Measurements from ENCODE around the gene MNT. TPM values are rescaled to one million over a fixed set of nuclear protein-coding genes. Genes with fewer than 3 reads are reported as not detected.

The MNT gene
- total RNA-seq, 1 experiment from 2014 or later: 24.4 TPM

- CTCF ChIA-PET: interaction anchor here (1.1 to 1.2 kb wide), 2 partner anchors 37 to 39 kb away, joined by 3 read pairs; no protein-coding TSS in a partner anchor
These were observed 22.0 kb downstream of the MNT start for GRCh38 chr17:2378905-2379304.

GRCh38 chr17:2377659-2378058, 23.2 kb downstream of the MNT start:
- H3K9me3 ChIP-seq: no peaks in the 10 kb centered on the region
- H3K4me1 ChIP-seq: no peaks in the 10 kb centered on the region
- no peaks in the 10 kb centered on the region for H3K27me3 ChIP-seq (replicated peaks; ENCODE audit: control insufficient read depth, insufficient read depth, low read length)
- Mint-ChIP-seq H3K27me3 (ENCODE audit: insufficient read depth, unreplicated experiment) (no peaks in the 10 kb centered on the region), H3K36me3 (ENCODE audit: insufficient read depth, unreplicated experiment) (peaks cover 59% of the 10 kb centered on the region), H3K27ac (ENCODE audit: unreplicated experiment) (no peak overlapping the region), H3K4me1 (ENCODE audit: low read depth, unreplicated experiment) (no peaks in the 10 kb centered on the region), H3K9me3 (ENCODE audit: unreplicated experiment) (no peaks in the 10 kb centered on the region), H3K4me3 (ENCODE audit: unreplicated experiment) (no peak overlapping the region)
- ChIA-PET CTCF (interaction anchor here (0.7 kb wide), 1 partner anchor 39 kb away, joined by 4 read pairs; no protein-coding TSS in a partner anchor), POLR2A (no interaction called here)
- BruUV-seq (replicated peaks): no TSS peak
- intact Hi-C loops (cut with micrococcal nuclease; ENCODE audit: unreplicated experiment): no loop called here
- H3K4me3 ChIP-seq (ENCODE audit: low read depth, low read length): no peak overlapping the region
- TF ChIP-seq, protein P1, sequence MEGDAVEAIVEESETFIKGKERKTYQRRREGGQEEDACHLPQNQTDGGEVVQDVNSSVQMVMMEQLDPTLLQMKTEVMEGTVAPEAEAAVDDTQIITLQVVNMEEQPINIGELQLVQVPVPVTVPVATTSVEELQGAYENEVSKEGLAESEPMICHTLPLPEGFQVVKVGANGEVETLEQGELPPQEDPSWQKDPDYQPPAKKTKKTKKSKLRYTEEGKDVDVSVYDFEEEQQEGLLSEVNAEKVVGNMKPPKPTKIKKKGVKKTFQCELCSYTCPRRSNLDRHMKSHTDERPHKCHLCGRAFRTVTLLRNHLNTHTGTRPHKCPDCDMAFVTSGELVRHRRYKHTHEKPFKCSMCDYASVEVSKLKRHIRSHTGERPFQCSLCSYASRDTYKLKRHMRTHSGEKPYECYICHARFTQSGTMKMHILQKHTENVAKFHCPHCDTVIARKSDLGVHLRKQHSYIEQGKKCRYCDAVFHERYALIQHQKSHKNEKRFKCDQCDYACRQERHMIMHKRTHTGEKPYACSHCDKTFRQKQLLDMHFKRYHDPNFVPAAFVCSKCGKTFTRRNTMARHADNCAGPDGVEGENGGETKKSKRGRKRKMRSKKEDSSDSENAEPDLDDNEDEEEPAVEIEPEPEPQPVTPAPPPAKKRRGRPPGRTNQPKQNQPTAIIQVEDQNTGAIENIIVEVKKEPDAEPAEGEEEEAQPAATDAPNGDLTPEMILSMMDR (IDR thresholded peaks at IDR 0.05; ENCODE audit: insufficient read depth in 1 of 2, low read depth in 1 of 2, low read length in 1 of 2, severe bottlenecking in 1 of 2, unreplicated experiment in 1 of 2): no peak
- no peaks in the 10 kb centered on the region; the same call in 1 of the 2 replicates for H3K36me3 ChIP-seq (ENCODE audit: control insufficient read depth, insufficient read depth, low read length)
- no peak for DNase-seq

More at GRCh38 chr17:2378905-2379304, 22.0 kb downstream of the MNT start:
- POLR2A ChIA-PET: interaction anchor here (0.5 kb wide), 1 partner anchor 36 kb away, joined by 4 read pairs; no protein-coding TSS in a partner anchor
- intact Hi-C loops (cut with micrococcal nuclease; ENCODE audit: unreplicated experiment): no loop called here
- H3K36me3 ChIP-seq (ENCODE audit: control insufficient read depth, insufficient read depth, low read length): no peaks in the 10 kb centered on the region; the same call in 1 of the 2 replicates
- no peak for DNase-seq
- Mint-ChIP-seq H3K27ac (ENCODE audit: unreplicated experiment) (no peak overlapping the region), H3K36me3 (ENCODE audit: insufficient read depth, unreplicated experiment) (peaks cover 57% of the 10 kb centered on the region), H3K4me3 (ENCODE audit: unreplicated experiment) (no peak overlapping the region), H3K9me3 (ENCODE audit: unreplicated experiment) (no peaks in the 10 kb centered on the region), H3K27me3 (ENCODE audit: insufficient read depth, unreplicated experiment) (no peaks in the 10 kb centered on the region), H3K4me1 (ENCODE audit: low read depth, unreplicated experiment) (no peaks in the 10 kb centered on the region)
- TF ChIP-seq, protein P1 (IDR thresholded peaks at IDR 0.05; ENCODE audit: insufficient read depth in 1 of 2, low read depth in 1 of 2, low read length in 1 of 2, severe bottlenecking in 1 of 2, unreplicated experiment in 1 of 2): no peak
- no TSS peak for BruUV-seq (replicated peaks)
- no peaks in the 10 kb centered on the region for H3K27me3 ChIP-seq (replicated peaks; ENCODE audit: control insufficient read depth, insufficient read depth, low read length)
- no peak overlapping the region for H3K4me3 ChIP-seq (ENCODE audit: low read depth, low read length)
- H3K9me3 ChIP-seq: no peaks in the 10 kb centered on the region
- H3K4me1 ChIP-seq: no peaks in the 10 kb centered on the region

DNA sequence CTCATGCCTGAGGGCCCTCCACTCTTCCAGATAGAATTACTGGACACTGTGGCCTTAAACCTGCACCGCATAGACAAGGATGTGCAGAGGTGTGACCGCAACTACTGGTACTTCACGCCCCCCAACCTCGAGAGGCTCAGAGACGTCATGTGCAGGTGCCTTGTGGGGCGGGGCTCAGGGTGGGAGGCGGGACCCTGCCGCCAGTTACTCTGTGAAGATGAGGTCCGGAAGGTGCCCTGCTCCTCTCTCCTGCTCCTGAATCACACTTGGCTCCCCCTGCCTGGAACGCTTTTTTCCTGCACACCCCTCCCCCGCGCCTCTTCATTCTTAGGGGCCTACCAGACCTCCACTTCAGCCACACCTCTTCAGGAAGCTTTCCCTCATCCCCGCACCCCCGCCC, 24.8 kb downstream of the MNT start:
- intact Hi-C loops (cut with micrococcal nuclease; ENCODE audit: unreplicated experiment): no loop called here
- Mint-ChIP-seq H3K27ac (ENCODE audit: unreplicated experiment) (no peak overlapping the region), H3K4me3 (ENCODE audit: unreplicated experiment) (no peak overlapping the region), H3K4me1 (ENCODE audit: low read depth, unreplicated experiment) (no peaks in the 10 kb centered on the region), H3K27me3 (ENCODE audit: insufficient read depth, unreplicated experiment) (no peaks in the 10 kb centered on the region), H3K36me3 (ENCODE audit: insufficient read depth, unreplicated experiment) (peaks cover 56% of the 10 kb centered on the region), H3K9me3 (ENCODE audit: unreplicated experiment) (no peaks in the 10 kb centered on the region)
- ChIA-PET POLR2A (no interaction called here), CTCF (no interaction called here)
- no TSS peak for BruUV-seq (replicated peaks)
- Histone ChIP-seq H3K9me3 (no peaks in the 10 kb centered on the region), H3K27me3 (replicated peaks; ENCODE audit: control insufficient read depth, insufficient read depth, low read length) (no peaks in the 10 kb centered on the region), H3K4me1 (no peaks in the 10 kb centered on the region), H3K4me3 (ENCODE audit: low read depth, low read length) (no peak overlapping the region), H3K36me3 (ENCODE audit: control insufficient read depth, insufficient read depth, low read length) (no peaks in the 10 kb centered on the region; the same call in 1 of the 2 replicates)
- no peak for DNase-seq
- TF ChIP-seq, protein P1 (IDR thresholded peaks at IDR 0.05; ENCODE audit: insufficient read depth in 1 of 2, low read depth in 1 of 2, low read length in 1 of 2, severe bottlenecking in 1 of 2, unreplicated experiment in 1 of 2): no peak

All from Caco-2 (cell line).